ENCODE results near the gene ZFP36L2.

- TF ChIP-seq SIN3A (IDR thresholded peaks at IDR 0.05; ENCODE audit: borderline replicate concordance, insufficient read depth, low read length): no peak
- TF ChIP-seq POLR2AphosphoS5 (IDR thresholded peaks at IDR 0.05; ENCODE audit: low read depth, low read length): no peak
- no peak for TF ChIP-seq REST (IDR thresholded peaks at IDR 0.05; ENCODE audit: insufficient read depth in 1 of 2, low read depth in 2 of 2, low read length in 2 of 2)
- TF ChIP-seq TAF1 (IDR thresholded peaks at IDR 0.05; ENCODE audit: borderline replicate concordance, insufficient read depth, low read length): no peak
Measured at GRCh38 chr2:43225093-43225787, 1.2 kb downstream of the ZFP36L2 start.

Data from PFSK-1 (cell line).